Stomach (tissue), 19 donors: ENCODE data around the gene PRR20E. TPM values are rescaled to one million over a fixed set of nuclear protein-coding genes. Genes with fewer than 3 reads are reported as not detected.
"Not testable (repeated sequence)": the region's sequence is repeated elsewhere in the genome, so short reads cannot be mapped to it uniquely, and the experiment has no call there.

Experiments
- DNase-seq, 2 donors: peaks; one replicate each; pipeline versions ENCODE4 v3.0.0 to v3.0.0-alpha.2; 2013 to 2019
- H3K27ac ChIP-seq, 5 donors: fragments of 200-600 bp in 4 of 5; sonication (generic) in 4 of 5; one replicate each; pipeline ENCODE4 v1.5.1; 2013 to 2019; ENCODE audit warnings: mild to moderate bottlenecking in 1 of 5, moderate library complexity in 1 of 5
- H3K27me3 ChIP-seq, 3 donors: fragments of 200-600 bp; sonication (generic); one replicate each; pipeline ENCODE4 v1.5.1; 2017 to 2019; ENCODE audit warnings: mixed run types in 1 of 3
- H3K36me3 ChIP-seq, 4 donors: fragments of 200-600 bp; sonication (generic); 1 replicate in 3 of 4; 2 replicates in 1 of 4; pipeline ENCODE4 v1.5.1; 2016 to 2019
- H3K4me1 ChIP-seq, 4 donors: fragments of 200-600 bp; sonication (generic); one replicate each; pipeline ENCODE4 v1.5.1; 2016 to 2019
- H3K4me3 ChIP-seq, 4 donors: fragments of 200-600 bp; sonication (generic) in 3 of 4; one replicate each; pipeline ENCODE4 v1.5.1; 2016 to 2019; ENCODE audit warnings: mild to moderate bottlenecking in 1 of 4
- H3K9me3 ChIP-seq, 4 donors: fragments of 200-600 bp; sonication (generic); one replicate each; pipeline ENCODE4 v1.5.1; 2016 to 2019
- CTCF ChIP-seq, 7 experiments: fragments of 450-650 bp in 4 of 7; fragments of 200-600 bp in 3 of 7; sonication (generic) in 3 of 7; IDR thresholded peaks; one replicate each; pipeline ENCODE4 v1.5.1; 2016 to 2019; ENCODE audit warnings: antibody characterized with exemption in 7 of 7, control low read depth in 2 of 7, mild to moderate bottlenecking in 1 of 7
- EP300 ChIP-seq: sonication (generic); formaldehyde crosslinking; IDR thresholded peaks from one replicate; pipeline ENCODE4 v1.6.1; 2017; ENCODE audit warnings: antibody characterized with exemption
- POLR2A ChIP-seq, 4 donors: fragments of 450-650 bp; IDR thresholded peaks; one replicate each; pipeline ENCODE4 v1.6.1; 2016; ENCODE audit warnings: antibody characterized with exemption in 4 of 4, control low read depth in 2 of 4, mild to moderate bottlenecking in 1 of 4, moderate library complexity in 1 of 4
- POLR2AphosphoS5 ChIP-seq, 3 donors: sonication (generic); formaldehyde crosslinking; IDR thresholded peaks; one replicate each; pipeline ENCODE4 v1.6.1; 2016; ENCODE audit warnings: antibody characterized with exemption in 3 of 3
- WGBS, 5 donors: extraction: QIAGEN DNeasy Blood & Tissue Kit in 3 of 5; methylation state at CpG; one replicate each; pipeline versions ENCODE4 v1.1.5 to v1.1.7; 2013 to 2018; 5-methylcytosine and 5-hydroxymethylcytosine counted together
- intact Hi-C: fragments of 100-400 bp; cut with DNase I; formaldehyde crosslinking; loops from one replicate; pipeline ENCODE4 v1.15.1; 2023; ENCODE audit warnings: low total_unique reads
- long read RNA-seq, 10 donors: transcript quantifications; one replicate each; lab custom pipeline, GENCODE V29; 2026
- polyA plus RNA-seq, 3 donors: library from polyadenylated mRNA; stranded (reverse); fragments of 200-250 nt; gene quantifications; one replicate each; pipeline ENCODE4 v1.2.3, GENCODE V29; 2013
- total RNA-seq, 5 donors: library from RNA; depleted of rRNA; stranded (reverse); fragments of >200 nt; gene quantifications; one replicate each; pipeline versions ENCODE4 v1.1.0 to v1.2.3, GENCODE V29; 2014 to 2016
- donor health status: healthy with polysubstance abuse.
- donor health status: Bipolar disorder and iron deficiency.
- donor health status: healthy.

The PRR20E gene
- total RNA-seq = not detected
- polyA plus RNA-seq = not detected
- long read RNA-seq, donor 1 = 0 reads
- long read RNA-seq, donor 2 = 0 reads
- long read RNA-seq, donor 3 = 0 reads
- long read RNA-seq, donor 4 = 0 reads
- long read RNA-seq, donor 5 = 0 reads
- long read RNA-seq, donor 6 = 0 reads
- long read RNA-seq, donor 7 = 0 reads
- long read RNA-seq, donor 8 = 0 reads
- long read RNA-seq, donor 9 = 0 reads
- long read RNA-seq, donor 10 = 0 reads

DNA sequence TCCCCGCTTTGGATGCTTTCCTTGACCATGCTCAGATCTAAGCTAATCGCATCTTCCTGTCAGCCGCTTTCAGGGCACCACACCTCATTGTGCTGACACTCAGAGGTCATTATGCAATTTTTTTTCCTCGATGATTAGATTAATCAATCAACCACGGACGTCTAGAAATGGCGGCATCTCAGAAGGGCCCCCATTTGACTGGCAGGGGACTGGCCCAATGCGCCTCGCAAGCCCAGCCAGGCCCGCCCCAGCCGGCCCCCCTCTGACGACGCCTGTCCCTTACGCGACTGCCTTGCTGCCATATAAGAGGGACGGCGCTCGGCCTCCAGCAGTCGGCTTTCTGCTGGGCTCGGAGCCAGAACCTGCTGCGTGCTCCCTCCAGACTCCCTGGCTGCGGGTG lies at the start of gene PRR20E:
Gene PRR20E (plus strand): TSS at position 301 of the 400 bp plus-strand sequence. CDS start 387 bp downstream, outside the sequence.
- H3K36me3 ChIP-seq, H3K4me3 ChIP-seq, H3K27me3 ChIP-seq, intact Hi-C loops, H3K4me1 ChIP-seq, H3K9me3 ChIP-seq, DNase-seq, H3K27ac ChIP-seq: not testable (repeated sequence)
- no CpG with 5 or more reads among the region's 22 CpGs for WGBS, 5 donors

DNA sequence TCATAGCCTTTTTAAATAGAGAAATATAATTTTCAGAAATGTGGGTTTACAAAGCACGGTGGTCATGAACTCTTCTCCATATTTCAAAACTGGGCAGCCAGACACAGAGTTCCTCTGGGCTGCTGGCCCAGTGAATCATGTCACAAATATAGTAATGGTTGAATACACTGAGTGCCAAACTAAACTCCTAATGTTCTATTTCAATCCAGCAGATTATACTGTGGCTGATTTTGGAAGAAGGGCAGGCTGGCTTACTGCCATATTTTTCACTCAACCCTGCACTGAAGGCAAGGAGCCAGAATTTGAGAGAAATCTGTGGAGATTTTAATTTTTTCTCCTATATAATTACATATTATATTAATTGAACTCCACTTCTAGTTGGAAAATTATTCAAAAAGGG lies 43.3 kb upstream of the PRR20E start:
- H3K27me3 ChIP-seq = no peaks in the 10 kb centered on the region

DNA sequence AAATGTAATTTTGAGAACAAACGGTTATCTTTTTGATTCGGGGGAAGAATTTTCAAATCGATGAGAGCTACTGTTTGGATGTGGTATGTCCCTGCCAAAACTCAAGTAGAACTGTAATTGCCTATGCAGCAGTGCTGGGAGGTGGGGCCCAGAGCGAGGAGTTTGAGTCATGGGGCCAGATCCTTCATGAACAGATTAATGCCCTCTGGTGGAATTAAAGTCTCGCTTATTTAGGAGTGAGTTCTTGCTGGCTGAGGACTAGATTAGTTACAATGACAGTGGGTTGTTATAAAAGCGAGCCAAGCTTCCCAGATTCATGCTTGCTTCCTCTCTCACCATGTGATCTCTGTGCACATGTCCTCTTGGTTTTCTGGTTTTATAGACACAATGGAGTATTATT lies 38.1 kb upstream of the PRR20E start:
- H3K36me3 ChIP-seq = no peaks in the 10 kb centered on the region
- no peak for DNase-seq
- H3K4me1 ChIP-seq = no peaks in the 10 kb centered on the region
- no peak for TF ChIP-seq CTCF (IDR thresholded peaks at IDR 0.05)
- TF ChIP-seq POLR2A (IDR thresholded peaks at IDR 0.05) = no peak
- TF ChIP-seq POLR2AphosphoS5 (IDR thresholded peaks at IDR 0.05) = no peak
- TF ChIP-seq EP300 = no peak
- intact Hi-C loops = no loop called here
- H3K27ac ChIP-seq = no peak overlapping the region
- no peaks in the 10 kb centered on the region for H3K27me3 ChIP-seq
- H3K4me3 ChIP-seq = no peak overlapping the region
- WGBS, 5 donors = 81 to 86% (median 85%) methylated on average over 6 of the region's 6 CpGs
- peaks cover 0 to under 1% (median 0%) of the 10 kb centered on the region in 4 donors for H3K9me3 ChIP-seq

More for the DNA sequence above, 43.3 kb upstream of the PRR20E start:
- Histone ChIP-seq H3K4me3 (no peak overlapping the region), H3K4me1 (no peaks in the 10 kb centered on the region), H3K9me3 (peaks cover 0 to 7% (median 6%) of the 10 kb centered on the region in 4 donors), H3K36me3 (no peaks in the 10 kb centered on the region), H3K27ac (no peak overlapping the region)
- WGBS, 5 donors = 31 to 69% (median 58%) methylated on average over 1 of the region's 1 CpG
- TF ChIP-seq CTCF (IDR thresholded peaks at IDR 0.05) (no peak), POLR2AphosphoS5 (IDR thresholded peaks at IDR 0.05) (no peak), EP300 (no peak), POLR2A (IDR thresholded peaks at IDR 0.05) (no peak)
- intact Hi-C loops = no loop called here
- peak in 1 of 2 donors; percentile 71 for DNase-seq

- H3K36me3 ChIP-seq = no peaks in the 10 kb centered on the region
- intact Hi-C loops = no loop called here
- H3K9me3 ChIP-seq = peaks cover 0 to 8% (median 0%) of the 10 kb centered on the region in 4 donors
- no peak for DNase-seq
- H3K27ac ChIP-seq = no peak overlapping the region
- no peaks in the 10 kb centered on the region for H3K27me3 ChIP-seq
- WGBS, 5 donors = 47 to 60% (median 55%) methylated on average over 2 of the region's 2 CpGs
- TF ChIP-seq POLR2A (IDR thresholded peaks at IDR 0.05) (no peak), CTCF (IDR thresholded peaks at IDR 0.05) (no peak), POLR2AphosphoS5 (IDR thresholded peaks at IDR 0.05) (no peak), EP300 (no peak)
- H3K4me3 ChIP-seq = no peak overlapping the region
- H3K4me1 ChIP-seq = no peaks in the 10 kb centered on the region
Observed at GRCh38 chr13:57136093-57136492, 30.9 kb upstream of the PRR20E start.

GRCh38 chr13:57137585-57137984 lies 29.4 kb upstream of the PRR20E start:
- Histone ChIP-seq H3K4me3 (no peak overlapping the region), H3K27ac (no peak overlapping the region), H3K36me3 (no peaks in the 10 kb centered on the region), H3K9me3 (peaks cover 0 to 8% (median 0%) of the 10 kb centered on the region in 4 donors), H3K4me1 (no peaks in the 10 kb centered on the region), H3K27me3 (no peaks in the 10 kb centered on the region)
- intact Hi-C loops = no loop called here
- 56 to 70% (median 59%) methylated on average over 4 of the region's 4 CpGs for WGBS, 5 donors
- DNase-seq = no peak
- TF ChIP-seq POLR2AphosphoS5 (IDR thresholded peaks at IDR 0.05) (no peak), EP300 (no peak), CTCF (IDR thresholded peaks at IDR 0.05) (no peak), POLR2A (IDR thresholded peaks at IDR 0.05) (no peak)
